Smooth muscle cell (in vitro differentiated cells): ENCODE data around the gene PTPN3. TPM values are rescaled to one million over a fixed set of nuclear protein-coding genes. Genes with fewer than 3 reads are reported as not detected.

Source experiments
- DNase-seq: peaks from one replicate; lab custom pipeline; 2025; ENCODE audit not compliant: unreplicated experiment; lab: John Stamatoyannopoulos, UW
- H2AFZ ChIP-seq: fragments of 200-600 bp; sonication (generic); 2 replicates; pipeline ENCODE4 v1.6.0; 2016; ENCODE audit warnings: antibody characterized with exemption, low read depth, mild to moderate bottlenecking
- H3F3A ChIP-seq: fragments of 200-600 bp; sonication (generic); 2 replicates; pipeline ENCODE4 v1.6.0; 2017; ENCODE audit warnings: antibody characterized with exemption, low read depth
- H3K27ac ChIP-seq: fragments of 200-600 bp; sonication (generic); 2 replicates; pipeline ENCODE4 v1.5.1; 2016; ENCODE audit warnings: low read depth, mild to moderate bottlenecking
- H3K27me3 ChIP-seq: fragments of 200-600 bp; sonication (generic); 2 replicates; pipeline ENCODE4 v1.6.1; 2016; ENCODE audit warnings: low read depth, mild to moderate bottlenecking
- H3K36me3 ChIP-seq: fragments of 200-600 bp; sonication (generic); 2 replicates; pipeline ENCODE4 v1.5.1; 2016; ENCODE audit warnings: low read depth
- H3K4me1 ChIP-seq: fragments of 200-600 bp; sonication (generic); 2 replicates; pipeline ENCODE4 v1.5.1; 2016; ENCODE audit warnings: low read depth
- H3K4me2 ChIP-seq: fragments of 200-600 bp; sonication (generic); 2 replicates; pipeline ENCODE4 v1.6.0; 2016; ENCODE audit warnings: mild to moderate bottlenecking
- H3K4me3 ChIP-seq: fragments of 200-600 bp; sonication (generic); 2 replicates; pipeline ENCODE4 v1.5.1; 2016; ENCODE audit warnings: mild to moderate bottlenecking
- H3K79me2 ChIP-seq: fragments of 200-600 bp; sonication (generic); 2 replicates; pipeline ENCODE4 v1.6.0; 2016; ENCODE audit warnings: low read depth, mild to moderate bottlenecking
- H3K9ac ChIP-seq: fragments of 200-600 bp; sonication (generic); 2 replicates; pipeline ENCODE4 v1.6.0; 2016; ENCODE audit warnings: low read depth
- H3K9me3 ChIP-seq: fragments of 200-600 bp; sonication (generic); replicated peaks from 2 replicates; pipeline ENCODE4 v1.5.1; 2016; ENCODE audit warnings: low read depth
- H4K20me1 ChIP-seq: fragments of 200-600 bp; sonication (generic); 2 replicates; pipeline ENCODE4 v1.6.0; 2016; ENCODE audit warnings: low read depth
- WGBS: methylation state at CpG from one replicate; pipeline ENCODE4 v1.1.7; 2016; ENCODE audit warnings: low lambda C conversion rate; 5-methylcytosine and 5-hydroxymethylcytosine counted together
- polyA plus RNA-seq: library from polyadenylated mRNA; unstranded; fragments of >200 nt; fragmentation: Nextera tagmentation; extraction: Ambion mirVana; gene quantifications from 2 replicates; pipeline ENCODE4 v1.2.1, GENCODE V29; 2016
- total RNA-seq: library from RNA; depleted of rRNA; stranded (reverse); fragments of >200 nt; gene quantifications from 2 replicates; pipeline ENCODE4 v1.2.3, GENCODE V29; 2014
- TF ChIP-seq, protein P1 (sequence below): fragments of 200-600 bp; sonication (generic); IDR thresholded peaks from 2 replicates; pipeline ENCODE4 v1.5.1; 2017; ENCODE audit warnings: borderline replicate concordance, mild to moderate bottlenecking, antibody characterized with exemption; ENCODE audit not compliant: insufficient read depth, poor library complexity, severe bottlenecking

Gene PTPN3
- total and polyA plus RNA-seq, 2 experiments from 2014 or later = 2.2 to 5.5 TPM

DNA sequence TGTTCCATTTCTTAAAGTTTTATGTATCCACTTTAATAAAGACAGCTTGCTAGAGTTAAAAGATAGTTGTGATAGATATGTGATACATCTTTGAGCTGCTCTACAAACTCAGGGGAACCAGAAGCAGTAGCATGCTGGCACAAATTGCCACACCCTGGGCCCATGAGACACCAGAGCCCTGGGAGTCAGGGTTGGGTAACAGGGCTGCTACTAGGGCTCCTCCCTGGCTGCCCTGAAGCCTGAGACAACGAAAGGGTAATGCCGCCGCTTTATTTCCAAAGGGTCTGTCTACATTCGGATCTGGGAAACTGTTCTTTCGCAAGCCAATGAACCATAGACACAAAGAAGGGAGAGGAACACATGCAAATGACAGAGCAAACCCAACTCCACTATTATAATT lies 29.2 kb downstream of the PTPN3 start:
- Histone ChIP-seq H4K20me1 (peaks cover 4% of the 10 kb centered on the region), H3K36me3 (no peaks in the 10 kb centered on the region), H3K27me3 (no peaks in the 10 kb centered on the region), H3K4me2 (no peak overlapping the region), H3F3A (no peaks in the 10 kb centered on the region), H3K4me1 (peaks cover 5% of the 10 kb centered on the region), H3K27ac (no peak overlapping the region), H3K4me3 (no peak overlapping the region), H3K9ac (no peak overlapping the region), H2AFZ (no peak overlapping the region), H3K79me2 (no peaks in the 10 kb centered on the region), H3K9me3 (no peaks in the 10 kb centered on the region)
- WGBS = 86% methylated on average over 5 of the region's 5 CpGs
- TF ChIP-seq, protein P1, sequence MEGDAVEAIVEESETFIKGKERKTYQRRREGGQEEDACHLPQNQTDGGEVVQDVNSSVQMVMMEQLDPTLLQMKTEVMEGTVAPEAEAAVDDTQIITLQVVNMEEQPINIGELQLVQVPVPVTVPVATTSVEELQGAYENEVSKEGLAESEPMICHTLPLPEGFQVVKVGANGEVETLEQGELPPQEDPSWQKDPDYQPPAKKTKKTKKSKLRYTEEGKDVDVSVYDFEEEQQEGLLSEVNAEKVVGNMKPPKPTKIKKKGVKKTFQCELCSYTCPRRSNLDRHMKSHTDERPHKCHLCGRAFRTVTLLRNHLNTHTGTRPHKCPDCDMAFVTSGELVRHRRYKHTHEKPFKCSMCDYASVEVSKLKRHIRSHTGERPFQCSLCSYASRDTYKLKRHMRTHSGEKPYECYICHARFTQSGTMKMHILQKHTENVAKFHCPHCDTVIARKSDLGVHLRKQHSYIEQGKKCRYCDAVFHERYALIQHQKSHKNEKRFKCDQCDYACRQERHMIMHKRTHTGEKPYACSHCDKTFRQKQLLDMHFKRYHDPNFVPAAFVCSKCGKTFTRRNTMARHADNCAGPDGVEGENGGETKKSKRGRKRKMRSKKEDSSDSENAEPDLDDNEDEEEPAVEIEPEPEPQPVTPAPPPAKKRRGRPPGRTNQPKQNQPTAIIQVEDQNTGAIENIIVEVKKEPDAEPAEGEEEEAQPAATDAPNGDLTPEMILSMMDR = no peak
- no peak for DNase-seq

DNA sequence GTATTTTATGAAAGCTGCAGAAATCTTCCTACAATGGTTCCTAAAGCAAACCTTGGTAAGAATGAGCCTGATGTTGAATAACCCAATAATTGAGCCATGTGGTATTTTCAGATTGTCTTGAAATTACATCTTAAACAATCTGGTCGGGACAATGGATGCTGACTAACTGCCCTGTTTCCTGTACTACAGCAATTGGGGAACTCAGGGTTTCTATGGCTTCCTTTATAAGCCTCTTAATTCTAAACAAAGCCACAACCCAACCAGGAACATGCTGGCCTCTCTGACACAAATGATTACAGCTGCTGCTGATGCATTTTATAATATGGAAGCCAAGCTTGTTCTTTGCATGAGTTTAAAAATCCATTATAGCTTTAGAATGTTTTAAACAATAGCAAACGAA lies 30.2 kb downstream of the PTPN3 start:
- no peak overlapping the region for H3K9ac ChIP-seq
- no peaks in the 10 kb centered on the region for H3K9me3 ChIP-seq
- H3F3A ChIP-seq = no peaks in the 10 kb centered on the region
- WGBS = 61% methylated on average over 2 of the region's 2 CpGs
- no peak overlapping the region for H3K4me3 ChIP-seq
- no peak overlapping the region for H2AFZ ChIP-seq
- peaks cover 4% of the 10 kb centered on the region for H4K20me1 ChIP-seq
- no peaks in the 10 kb centered on the region for H3K27me3 ChIP-seq
- peaks cover 5% of the 10 kb centered on the region for H3K4me1 ChIP-seq
- DNase-seq = no peak
- no peaks in the 10 kb centered on the region for H3K36me3 ChIP-seq
- no peak overlapping the region for H3K27ac ChIP-seq
- H3K4me2 ChIP-seq = no peak overlapping the region
- TF ChIP-seq, protein P1 = no peak
- no peaks in the 10 kb centered on the region for H3K79me2 ChIP-seq

DNA sequence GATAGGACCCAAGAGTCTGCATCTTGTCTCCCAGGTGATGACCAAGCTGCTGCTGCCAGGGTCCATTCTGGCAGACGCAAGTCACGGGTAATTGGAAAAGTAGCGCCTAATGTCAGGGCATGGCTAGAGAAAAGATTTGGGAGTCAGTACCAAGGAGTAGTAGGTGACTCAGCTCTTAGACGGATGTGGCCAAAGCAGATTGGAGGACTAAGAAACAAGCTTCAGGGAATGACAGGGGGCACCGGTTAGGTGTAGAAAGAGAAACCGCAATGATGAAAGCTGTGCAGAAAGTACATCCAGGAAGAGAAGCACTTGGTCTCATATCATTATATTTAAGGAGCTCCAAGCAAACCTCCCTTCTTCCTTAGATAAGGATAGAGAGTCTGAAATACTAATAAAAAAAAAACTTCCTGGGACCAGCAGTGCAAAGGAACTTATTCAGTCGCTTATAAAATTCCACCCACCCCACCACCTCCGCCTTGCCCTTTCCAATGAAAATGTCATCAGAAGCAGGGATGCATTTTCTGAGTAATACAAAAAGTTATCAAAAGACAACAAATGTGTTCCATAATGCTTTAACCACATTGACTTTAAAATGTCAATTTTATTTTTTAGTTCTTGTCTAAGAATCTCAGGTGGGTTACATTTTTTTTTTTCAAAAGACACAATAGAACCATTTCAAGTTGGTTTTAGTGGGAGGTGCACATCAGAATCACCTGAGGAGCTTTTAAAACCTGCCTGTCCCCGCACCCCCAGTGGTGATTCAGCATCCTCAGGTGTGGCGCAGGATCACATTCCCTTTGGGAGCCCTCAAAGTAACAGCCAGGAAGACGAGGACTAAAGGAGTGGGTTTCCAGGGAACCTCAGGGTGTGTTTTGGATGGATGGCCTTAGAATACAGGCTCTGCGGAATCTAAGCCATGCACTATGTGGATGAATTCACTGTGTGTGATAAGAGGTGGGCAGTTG lies 31.2 kb downstream of the PTPN3 start:
- Histone ChIP-seq H3K4me1 (peaks cover 5% of the 10 kb centered on the region), H2AFZ (no peak overlapping the region), H3K9me3 (no peaks in the 10 kb centered on the region), H3K36me3 (no peaks in the 10 kb centered on the region), H3K4me2 (no peak overlapping the region), H4K20me1 (peaks cover 4% of the 10 kb centered on the region), H3F3A (no peaks in the 10 kb centered on the region), H3K79me2 (no peaks in the 10 kb centered on the region), H3K27ac (no peak overlapping the region), H3K4me3 (no peak overlapping the region), H3K9ac (no peak overlapping the region), H3K27me3 (no peaks in the 10 kb centered on the region)
- TF ChIP-seq, protein P1 = no peak
- 82% methylated on average over 12 of the region's 12 CpGs for WGBS
- no peak for DNase-seq
